Measurements from ENCODE around the gene RMRP.

The RMRP gene

DNA sequence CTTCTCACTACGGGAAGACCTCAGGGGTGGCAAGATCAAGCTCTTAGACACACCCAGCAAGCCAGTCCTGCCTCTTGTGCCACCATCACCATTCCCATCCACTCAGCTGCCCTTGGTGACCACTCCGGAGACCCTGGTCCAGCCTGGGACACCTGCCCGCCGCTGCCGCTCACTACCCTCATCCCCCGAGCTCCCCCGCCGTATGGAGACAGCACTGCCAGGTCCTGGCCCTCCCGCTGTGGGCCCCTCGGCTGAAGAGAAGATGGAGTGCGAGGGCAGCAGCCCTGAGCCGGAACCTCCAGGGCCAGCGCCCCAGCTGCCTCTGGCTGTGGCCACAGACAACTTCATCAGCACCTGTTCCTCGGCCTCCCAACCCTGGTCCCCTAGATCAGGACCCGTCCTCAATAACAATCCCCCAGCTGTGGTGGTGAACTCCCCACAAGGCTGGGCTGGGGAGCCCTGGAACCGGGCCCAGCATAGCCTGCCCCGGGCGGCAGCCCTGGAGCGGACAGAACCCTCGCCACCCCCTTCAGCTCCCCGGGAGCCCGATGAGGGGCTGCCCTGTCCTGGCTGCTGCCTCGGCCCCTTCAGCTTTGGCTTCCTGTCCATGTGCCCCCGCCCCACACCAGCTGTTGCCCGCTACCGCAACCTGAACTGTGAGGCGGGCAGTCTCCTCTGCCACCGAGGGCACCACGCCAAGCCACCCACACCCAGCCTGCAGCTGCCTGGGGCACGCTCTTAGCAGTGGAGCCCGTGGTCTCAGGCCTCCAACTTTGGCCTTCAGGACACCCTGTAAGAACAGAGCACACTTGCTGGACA is 48.6 kb downstream of the RMRP start:
- no peak for DNase-seq

DNA sequence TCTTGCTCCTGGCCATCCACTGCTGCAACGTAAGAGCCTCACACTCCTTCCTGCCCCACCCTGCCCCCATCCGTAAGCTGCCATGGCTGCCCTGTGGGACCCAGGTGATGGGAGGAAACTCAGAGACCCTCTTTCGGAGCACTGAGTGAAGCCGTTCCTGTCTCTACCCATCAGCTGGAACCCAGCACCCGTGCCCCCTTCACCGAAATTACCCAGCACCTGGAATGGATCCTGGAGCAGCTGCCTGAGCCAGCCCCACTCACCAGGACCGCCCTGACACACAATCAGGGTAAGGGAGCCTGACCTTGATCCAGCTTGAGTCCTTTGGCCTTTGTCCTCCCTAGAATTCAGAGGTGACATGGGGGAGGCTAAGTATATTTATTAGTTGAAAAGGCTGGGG is 49.6 kb downstream of the RMRP start:
- no peak for DNase-seq

Measured in NCI-H446 (cell line).